GM21786 (cell line): ENCODE data around the gene POFUT2.
"Not testable (repeated sequence)": the region's sequence is repeated elsewhere in the genome, so short reads cannot be mapped to it uniquely, and the experiment has no call there.

ENCODE experiments used
- ATAC-seq: cut with Tn5 transposase; IDR thresholded peaks from one replicate; pipeline ENCODE4 v1.9.1; 2021; ENCODE audit not compliant: unreplicated experiment

The POFUT2 gene

DNA sequence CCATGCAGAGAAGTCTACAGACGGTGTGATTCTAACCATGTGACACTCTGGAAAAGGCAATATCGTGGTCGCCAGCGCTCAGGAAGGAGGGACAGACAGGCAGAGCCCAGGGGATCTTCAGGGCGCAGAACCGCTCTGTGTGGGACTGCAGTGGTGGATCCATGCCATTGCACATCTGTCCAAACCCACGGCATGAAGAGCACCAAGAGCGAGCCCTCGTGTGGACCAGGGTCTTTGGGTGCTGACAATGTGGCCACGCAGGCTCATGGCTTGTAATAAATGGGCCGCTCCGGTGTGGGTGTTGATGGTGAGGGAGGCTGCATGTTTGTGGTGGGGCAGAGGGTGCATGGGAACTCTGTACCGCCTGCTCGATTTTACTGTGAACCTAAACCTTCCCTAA, 25.3 kb upstream of the POFUT2 start:
- ATAC-seq: no peak

DNA sequence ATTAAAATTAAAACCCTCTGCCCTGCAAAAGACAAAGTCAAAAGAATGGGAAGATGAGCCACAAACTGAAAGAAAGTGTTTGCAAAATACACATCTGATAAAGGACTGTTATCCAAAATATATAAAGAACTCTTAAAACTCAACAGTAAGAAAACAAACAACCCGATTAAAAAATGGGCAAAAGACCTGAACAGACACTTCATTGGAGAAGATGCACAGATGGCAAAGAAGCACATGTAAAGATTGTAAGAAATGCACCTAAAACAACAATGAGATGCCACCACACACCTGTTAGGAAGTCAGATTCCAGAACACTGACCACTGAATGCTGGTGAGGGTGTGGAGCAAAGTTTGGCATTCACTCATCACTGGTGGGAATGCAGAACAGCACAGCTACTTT, 24.6 kb upstream of the POFUT2 start:
- no peak for ATAC-seq

DNA sequence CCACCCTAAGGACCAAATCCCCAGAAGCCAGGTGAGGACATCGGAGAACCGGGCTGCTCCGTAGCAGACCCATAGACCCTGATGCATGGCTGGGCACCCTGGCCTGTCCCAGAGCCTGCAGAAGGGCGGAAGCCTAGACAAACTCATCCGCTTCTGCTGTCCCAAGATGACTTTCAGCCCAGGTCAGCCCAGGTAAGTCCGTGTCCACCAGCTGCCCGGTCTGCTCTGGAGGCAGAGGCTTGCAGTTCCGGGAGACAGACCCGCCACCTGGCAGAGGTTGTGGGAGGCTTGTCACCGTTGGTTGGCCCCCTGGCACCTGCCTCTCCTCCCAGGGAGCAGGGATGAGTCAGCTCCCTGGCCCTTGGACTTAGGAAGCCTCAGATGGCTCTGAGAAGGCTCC, 22.8 kb upstream of the POFUT2 start:
- ATAC-seq: no peak

DNA sequence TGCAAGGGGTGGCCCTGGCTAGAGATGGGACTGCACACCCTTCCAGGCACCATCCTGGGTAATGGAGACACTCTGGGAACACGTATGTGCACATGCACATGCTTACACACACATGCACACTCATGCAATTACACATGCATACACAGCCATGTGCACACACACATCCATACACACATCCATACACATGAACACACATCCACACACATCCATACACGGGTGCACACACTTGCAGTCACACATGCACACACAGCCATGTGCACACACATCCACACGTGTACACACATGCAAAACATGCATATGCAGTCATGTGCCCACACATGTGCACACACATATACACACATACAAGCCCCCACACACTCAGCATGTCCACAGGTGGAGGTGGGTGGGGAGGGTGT, 22.3 kb upstream of the POFUT2 start:
- no peak for ATAC-seq

DNA sequence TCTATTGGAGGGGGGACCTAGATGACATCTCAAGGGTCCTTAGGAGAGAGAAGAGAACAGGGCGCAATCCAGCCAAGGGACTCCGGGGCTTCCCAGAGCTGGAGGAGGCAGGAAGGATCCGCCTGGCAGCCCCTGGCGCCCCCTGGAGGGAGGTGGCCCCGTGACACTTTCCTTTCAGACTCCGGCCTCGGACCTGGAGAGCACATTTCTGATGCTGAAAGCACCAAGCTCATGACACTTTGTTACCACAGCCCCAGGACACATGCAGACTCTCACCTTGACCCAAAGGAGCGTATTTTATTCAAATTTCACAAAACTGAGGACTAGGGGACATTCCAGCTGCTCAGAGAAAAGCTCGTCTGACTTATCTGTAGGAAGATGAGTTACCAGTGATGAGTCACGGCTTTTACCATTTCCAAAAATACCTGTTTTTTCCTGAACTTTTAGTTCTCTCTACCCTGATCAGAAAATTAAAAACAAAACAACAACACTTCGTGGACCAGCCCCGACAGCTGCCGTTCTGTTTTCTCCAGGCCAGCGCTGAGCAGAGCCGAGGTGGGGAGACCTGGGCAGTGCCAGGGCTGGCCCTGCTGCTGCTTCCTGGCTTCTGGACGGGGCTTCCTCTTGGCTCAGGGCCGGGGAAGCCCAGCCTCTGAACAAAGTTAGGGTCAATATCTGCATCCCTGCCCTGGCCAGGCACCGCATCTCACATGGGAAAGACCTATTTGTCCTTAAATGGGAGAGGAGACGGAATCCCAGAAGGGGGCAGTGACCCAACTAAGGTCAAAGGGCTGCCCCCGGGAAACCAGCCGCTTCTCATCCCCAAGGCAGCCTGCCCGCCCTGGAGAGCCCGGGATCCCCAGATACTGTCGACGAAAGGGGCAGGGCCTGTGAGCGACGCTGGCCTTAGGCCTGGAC, 21.6 kb upstream of the POFUT2 start:
- no peak for ATAC-seq

DNA sequence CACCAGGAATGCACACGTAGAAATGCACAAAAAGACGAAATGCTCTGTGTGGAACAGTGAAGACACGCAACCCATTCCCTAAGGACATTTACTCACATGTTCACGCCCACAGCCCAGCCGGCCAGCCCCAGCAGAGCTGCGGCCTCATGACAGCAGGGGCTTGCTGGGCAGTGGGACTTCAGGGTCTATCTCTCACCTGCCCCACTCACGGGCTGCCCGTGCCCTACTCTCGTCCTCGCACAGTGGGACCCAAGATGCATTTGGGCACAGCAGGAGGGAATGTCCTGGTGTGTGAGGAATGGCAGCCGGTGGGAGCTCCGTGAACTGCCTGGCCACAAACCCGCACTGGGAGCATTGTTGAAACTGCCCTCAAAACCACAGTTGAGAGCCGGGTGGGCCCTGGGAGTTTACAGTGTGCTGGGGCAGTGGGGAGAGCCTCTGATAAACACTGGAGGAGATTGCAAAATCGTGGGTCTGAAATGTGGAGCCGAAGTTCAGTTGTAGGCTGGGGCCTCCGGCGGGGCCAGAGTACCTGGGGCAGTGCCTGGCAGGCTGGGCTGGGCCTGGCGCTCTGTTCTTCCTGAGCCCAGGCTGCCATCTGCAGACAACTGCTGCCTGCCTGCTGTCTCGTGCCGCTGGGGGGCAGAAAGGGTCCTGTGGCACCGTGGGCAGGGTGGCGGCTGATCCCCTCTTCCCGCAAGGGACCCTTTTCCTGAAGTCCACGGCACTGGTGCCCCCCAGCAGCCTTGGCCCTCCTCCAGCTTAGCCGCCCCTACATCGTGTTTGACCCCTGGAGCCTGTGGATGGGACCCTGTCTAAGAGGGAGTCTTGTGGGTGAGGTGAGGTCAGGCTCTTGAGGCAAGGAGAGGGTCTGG, 20.7 kb upstream of the POFUT2 start:
- no peak for ATAC-seq

DNA sequence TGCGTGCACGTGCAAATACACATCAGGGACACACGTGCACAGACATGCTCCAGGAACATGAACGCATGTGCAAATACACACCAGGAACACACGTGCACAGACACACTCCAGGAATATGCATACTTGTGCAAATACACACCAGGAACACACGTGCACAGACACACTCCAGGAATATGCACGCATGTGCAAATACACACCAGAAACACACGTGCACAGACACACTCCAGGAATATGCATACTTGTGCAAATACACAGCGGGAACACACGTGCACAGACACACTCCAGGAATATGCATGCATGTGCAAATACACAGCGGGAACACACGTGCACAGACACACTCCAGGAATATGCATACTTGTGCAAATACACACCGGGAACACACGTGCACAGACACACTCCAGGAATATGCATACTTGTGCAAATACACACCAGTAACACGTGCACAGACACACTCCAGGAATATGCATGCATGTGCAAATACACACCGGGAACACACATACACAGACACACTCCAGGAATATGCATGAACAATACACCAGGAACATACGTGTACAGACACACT, 20.0 kb upstream of the POFUT2 start:
- not testable (repeated sequence) for ATAC-seq

DNA sequence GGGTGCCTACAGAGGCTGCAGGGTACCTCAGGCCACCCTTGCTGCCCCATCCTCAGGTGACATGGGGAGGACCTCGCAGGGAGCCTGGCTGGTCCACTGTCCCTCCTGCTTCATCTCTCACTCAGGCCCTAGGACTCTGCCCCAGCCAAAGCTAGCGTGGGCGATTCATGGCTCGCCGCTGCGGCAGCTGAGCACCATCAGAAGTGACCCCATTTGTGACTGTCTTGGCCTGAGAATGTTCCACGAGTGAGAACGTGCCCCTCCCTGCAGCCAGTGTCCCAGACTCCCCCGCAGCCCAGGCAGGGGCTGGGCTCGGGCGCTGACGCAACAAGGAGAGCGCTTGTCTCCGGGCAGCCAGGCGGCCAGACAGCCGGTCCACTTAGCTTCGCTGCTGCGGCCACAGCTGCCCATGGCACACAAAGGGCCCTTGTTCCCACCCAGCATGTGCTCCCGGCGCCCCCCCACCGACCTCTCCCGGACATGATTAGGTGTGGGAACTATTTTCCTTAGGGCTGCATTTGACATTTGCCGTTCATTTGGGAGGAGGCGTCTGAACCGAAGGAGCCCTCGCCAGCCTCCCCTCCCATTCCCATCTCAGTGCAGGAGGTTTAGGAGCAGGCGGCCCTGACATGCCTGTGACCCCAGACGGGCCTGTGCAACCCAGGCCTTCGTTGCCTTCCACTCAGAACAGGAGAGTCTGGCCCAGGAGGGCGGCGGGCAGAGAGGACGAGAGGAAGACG, 19.3 kb upstream of the POFUT2 start:
- ATAC-seq: no peak

DNA sequence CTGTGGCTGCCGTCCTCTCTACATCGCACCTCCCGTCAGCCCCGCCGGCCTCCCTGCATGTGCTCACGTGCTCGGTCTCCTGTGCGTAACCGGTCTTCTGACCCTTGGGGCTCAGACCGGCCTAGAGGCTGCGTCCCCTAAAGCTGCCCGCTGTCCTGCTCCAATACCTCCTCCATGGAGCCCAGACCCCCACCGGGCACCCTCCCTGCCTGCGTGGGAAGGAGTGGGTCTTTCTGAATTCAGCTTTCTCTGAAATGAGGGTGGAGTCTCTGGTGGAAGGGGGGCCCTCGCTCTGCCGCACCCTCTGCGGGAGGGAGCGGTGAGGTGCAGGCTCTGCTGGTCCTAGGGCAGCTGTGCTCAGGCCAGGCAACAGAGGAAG, 18.7 kb upstream of the POFUT2 start:
- ATAC-seq: no peak

DNA sequence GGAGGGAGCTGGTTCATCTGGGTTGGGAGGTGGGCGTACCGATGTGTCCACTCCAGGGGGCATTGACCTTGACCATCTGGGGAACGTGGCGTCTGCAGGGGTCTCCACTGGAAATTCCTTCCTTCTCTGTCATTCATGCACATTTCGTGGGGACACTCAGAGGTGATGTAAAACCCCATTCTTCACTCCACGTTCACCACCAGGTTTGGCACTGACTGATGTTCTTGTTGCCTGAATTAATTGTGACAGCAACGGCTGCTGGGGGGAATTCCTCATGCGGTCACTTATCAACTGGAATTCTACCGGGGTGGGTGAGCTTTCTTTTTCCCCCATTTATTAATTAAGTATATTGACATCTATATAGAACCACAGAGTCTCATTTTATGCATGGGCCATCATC, 18.1 kb upstream of the POFUT2 start:
- no peak for ATAC-seq

DNA sequence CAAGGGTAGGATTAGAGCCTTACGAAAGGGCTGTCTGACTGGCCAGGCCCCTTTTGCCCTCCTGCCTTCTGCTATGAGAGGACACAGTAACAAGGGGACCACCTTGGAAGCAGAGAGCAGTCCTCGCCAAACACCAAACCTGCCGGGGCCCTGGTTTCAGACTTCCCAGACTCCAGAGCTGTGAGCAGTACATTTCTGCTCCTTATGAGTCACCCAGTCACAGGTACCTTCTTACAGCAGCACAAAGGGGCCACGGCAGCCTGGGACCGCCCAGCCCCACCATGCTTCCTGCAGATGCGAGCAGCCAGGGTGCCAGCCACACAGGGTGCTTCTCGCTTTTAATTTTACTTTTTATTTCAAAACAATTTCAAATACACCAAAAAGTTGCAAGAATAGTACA, 17.2 kb upstream of the POFUT2 start:
- ATAC-seq: no peak

DNA sequence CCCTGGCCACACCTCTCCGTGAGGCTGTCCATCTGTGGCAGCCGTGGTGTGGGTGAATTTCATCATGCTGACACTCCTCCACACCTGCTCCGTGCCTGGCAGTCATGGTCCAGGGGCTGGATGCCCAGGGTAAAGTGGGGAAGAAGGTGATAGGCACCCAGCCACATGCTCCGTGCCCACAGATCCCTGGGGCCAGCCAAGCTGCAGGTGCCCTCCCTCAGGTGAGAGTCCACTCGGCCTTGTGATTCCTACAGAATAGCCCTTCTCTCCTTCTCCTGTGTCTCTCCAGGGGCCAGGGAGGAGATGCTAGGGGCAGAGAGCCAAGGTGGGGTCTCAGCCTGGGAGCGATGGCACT, 16.8 kb upstream of the POFUT2 start:
- ATAC-seq: no peak

DNA sequence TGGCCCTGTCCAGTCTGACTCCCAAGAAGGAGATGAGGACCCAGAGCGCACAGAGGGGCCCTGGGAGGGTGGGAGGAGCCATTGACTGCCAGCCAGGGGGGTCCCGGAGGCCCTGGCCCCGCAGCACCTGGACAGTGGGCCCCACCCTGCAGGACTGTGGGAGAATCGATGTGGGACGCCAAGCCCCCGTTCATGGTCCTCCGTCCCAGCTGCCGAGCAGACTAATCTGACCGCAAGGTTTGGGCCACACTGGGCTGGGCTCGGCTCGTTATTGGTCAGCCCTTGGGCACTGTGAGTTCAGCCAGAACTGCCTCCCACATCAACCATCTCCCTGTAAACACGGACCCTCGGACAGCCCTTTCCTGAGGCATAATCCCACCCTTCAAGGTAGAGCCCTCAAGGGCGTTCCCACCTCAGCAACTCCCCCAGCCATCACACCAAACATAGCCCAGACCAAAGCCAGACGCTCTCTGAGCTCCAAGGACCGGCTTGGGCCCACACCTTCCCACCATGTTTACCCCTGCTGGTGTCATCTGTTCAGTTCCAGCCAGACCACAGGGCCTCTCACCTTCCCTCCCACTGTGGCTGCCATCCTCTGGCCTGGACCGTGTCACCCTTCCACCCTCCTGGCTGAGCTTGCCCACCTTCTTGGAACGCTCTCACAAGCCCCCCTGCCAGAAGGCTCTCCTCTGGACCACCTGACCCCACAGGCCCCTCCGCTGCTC, 16.2 kb upstream of the POFUT2 start:
- ATAC-seq: no peak

DNA sequence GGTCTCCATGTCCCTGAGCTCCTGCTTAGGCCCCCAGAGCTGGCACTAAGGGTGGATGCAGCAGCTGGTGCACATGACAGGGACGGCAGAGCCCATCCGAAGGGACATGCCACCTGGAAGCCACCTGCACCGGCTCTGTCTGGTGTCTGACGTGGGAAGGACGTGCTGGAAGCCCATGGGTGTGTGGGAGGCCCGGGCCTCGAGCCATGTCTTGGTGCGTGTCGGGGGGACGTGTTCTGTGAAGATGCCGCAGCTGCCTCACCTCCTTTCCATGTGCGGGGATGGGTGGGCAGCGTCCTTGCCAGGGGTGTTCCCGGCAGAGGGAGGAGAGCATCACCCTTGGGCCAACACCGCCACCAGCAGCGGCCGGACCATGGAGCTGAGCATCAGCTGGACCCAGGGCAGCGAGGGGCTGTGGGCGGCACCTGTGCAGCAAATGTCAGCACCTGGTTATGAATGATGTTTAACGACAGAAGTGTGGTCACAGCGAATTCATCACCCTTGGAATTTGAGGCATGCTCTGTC, 15.5 kb upstream of the POFUT2 start:
- no peak for ATAC-seq

DNA sequence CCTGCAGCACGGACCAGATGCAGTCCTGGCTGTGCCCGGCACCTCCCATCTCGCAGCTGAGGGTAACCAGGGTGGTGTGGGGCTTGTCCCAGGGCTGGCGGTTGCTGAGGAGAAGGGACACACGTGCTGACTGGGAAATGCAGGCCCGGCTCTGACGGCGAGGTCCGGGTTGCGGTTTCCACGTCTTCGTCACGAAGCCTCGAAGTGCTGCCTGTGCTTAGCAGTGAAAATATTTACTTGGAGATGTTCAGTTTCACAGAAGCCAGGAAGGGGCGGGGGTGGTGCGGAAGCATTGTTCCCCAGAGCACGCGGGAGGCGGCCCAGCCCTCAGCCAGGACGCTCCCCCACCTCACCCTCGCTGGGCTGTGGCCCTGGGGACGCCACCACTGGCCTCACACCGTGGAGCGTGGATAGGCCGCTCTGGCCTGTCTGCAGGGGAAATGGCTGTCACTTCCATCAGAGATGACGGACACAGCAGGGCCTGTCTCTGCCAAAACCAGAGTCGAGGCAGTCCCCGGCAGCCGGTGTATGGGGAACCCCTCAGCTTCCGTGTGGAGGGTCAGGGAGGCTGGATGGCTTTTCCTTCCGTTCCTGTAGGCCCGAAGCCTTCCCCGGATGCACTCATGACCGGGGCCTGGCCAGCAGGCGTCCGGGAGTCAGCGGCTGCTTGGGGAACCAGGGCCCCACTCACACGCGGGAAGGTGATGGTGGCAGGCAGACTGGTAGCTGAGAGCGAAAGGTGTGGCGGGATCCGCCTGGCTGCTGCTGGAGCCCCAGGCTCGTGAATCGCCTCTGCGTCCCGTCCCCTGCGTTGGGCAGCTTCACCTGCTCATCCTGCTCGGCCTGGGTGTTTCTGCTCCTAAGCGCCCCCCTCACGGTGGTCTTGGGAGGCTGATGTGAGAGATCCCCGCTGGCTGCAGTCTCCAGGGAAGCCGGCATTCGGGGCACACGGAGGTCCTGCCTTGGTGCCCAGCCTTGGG, 14.7 kb upstream of the POFUT2 start:
- ATAC-seq: no peak

DNA sequence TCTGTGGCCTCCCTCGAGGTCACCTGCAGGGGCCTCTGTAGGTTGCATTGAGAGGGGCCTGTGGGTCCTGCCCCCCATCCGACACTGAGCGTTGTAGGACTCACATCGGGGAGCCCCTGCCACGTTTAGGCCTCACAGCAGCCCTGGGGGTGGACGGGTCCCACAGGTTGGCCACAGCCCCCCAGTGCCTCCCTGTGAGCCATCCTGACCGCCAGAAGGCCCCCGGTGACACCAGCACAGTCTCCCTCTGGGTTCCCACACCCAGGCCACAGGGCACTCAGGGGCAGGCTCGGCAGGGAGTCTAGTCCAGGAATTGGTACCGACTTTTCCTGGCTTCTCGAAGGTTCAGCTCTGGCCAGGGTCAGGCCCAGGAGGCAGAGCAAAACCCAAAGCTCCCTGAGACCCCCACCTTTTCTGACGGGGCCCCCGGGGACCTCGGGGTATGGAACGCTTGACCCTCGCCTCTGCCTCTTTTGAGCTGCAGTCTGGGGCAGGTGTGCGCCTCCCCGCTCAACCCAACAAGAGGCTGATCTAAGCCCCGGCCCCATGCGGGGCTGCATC, 13.9 kb upstream of the POFUT2 start:
- no peak for ATAC-seq

DNA sequence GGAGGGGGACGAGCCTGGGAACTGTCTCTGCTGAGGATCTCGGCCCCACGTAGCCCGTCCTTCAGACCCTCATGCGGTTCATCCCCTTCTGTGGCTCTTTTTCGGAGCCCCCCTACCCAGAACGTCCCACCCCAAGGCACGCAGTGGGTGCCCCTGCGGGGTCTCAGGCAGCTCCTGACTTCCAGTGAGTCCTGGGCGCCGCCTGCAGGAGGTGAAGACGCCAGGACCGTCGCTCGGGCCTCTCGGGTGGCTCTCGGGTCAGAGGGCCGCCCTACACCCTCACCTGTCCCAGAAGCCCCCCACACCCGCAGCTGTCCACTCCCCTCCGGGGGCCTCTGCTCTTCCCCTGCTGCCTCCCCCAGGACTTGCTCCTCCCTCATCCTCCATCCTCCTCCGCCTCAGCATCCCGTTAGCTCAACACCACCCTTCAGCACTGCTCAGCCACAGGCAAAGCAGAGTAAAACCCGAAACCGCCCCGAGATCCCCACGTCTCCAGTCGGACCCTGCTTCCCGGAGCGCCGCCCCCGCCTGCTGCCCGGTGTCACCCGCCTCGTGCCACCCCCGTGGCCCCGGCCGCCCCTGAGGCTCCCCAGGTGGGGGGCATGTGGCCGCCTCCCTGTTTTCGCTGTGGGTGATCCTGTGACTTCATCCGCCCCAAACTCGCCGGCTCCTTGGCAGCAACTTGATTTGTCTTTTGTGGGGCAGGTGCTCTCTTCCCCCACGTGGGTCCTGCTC, 13.3 kb upstream of the POFUT2 start:
- ATAC-seq: no peak
